ENCODE data around the gene SORCS2. TPM values are rescaled to one million over a fixed set of nuclear protein-coding genes. Genes with fewer than 3 reads are reported as not detected.

The SORCS2 gene
- total and polyA plus RNA-seq, 2 experiments from 2014 or later, result 0.38 to 1.4 TPM

GRCh38 chr4:7393601-7394575 lies 201.6 kb downstream of the SORCS2 start:
- Histone ChIP-seq H2AFZ (no peak overlapping the region), H3K9me3 (ENCODE audit: low read depth) (no peaks in the 10 kb centered on the region), H3K36me3 (ENCODE audit: low read depth) (no peaks in the 10 kb centered on the region), H3K9me2 (ENCODE audit: insufficient read depth) (no peaks in the 10 kb centered on the region), H3K27ac (no peak overlapping the region), H4K20me1 (ENCODE audit: insufficient read depth) (no peaks in the 10 kb centered on the region), H3K4me1 (ENCODE audit: insufficient read depth) (no peaks in the 10 kb centered on the region), H3K27me3 (replicated peaks; ENCODE audit: insufficient read depth) (peaks cover 9% of the 10 kb centered on the region), H3K4me3 (no peak overlapping the region), H3K4me2 (ENCODE audit: unreplicated experiment) (no peak overlapping the region), H3K79me2 (ENCODE audit: insufficient read depth) (no peaks in the 10 kb centered on the region), H3F3A (ENCODE audit: insufficient read depth) (no peaks in the 10 kb centered on the region), H3K9ac (no peak overlapping the region)
- TF ChIP-seq EZH2 (IDR thresholded peaks at IDR 0.05; ENCODE audit: insufficient read depth, poor library complexity, severe bottlenecking) (no peak), EZH2phosphoT487 (IDR thresholded peaks at IDR 0.05; ENCODE audit: insufficient read depth, low read depth) (no peak)
- 68% methylated on average over 23 to 28 of the region's 29 CpGs for WGBS, 2 experiments (ENCODE audit: low coverage in 1 of 2, low lambda C conversion rate in 2 of 2, missing lambda C conversion rate in 2 of 2)
- in situ Hi-C loops (cut with MboI), result no loop called here
- DNase-seq, result no peak

GRCh38 chr4:7394681-7395451 lies 202.5 kb downstream of the SORCS2 start:
- in situ Hi-C loops (cut with MboI), result no loop called here
- H4K20me1 ChIP-seq (ENCODE audit: insufficient read depth), result no peaks in the 10 kb centered on the region

GRCh38 chr4:7395645-7396044 lies 203.3 kb downstream of the SORCS2 start:
- Histone ChIP-seq H3K9me2 (ENCODE audit: insufficient read depth) (no peaks in the 10 kb centered on the region), H4K20me1 (ENCODE audit: insufficient read depth) (no peaks in the 10 kb centered on the region), H3K27me3 (replicated peaks; ENCODE audit: insufficient read depth) (peaks cover 13% of the 10 kb centered on the region), H3F3A (ENCODE audit: insufficient read depth) (no peaks in the 10 kb centered on the region), H3K4me3 (no peak overlapping the region), H3K4me2 (ENCODE audit: unreplicated experiment) (no peak overlapping the region), H3K27ac (no peak overlapping the region), H3K9ac (no peak overlapping the region), H3K36me3 (ENCODE audit: low read depth) (no peaks in the 10 kb centered on the region), H3K79me2 (ENCODE audit: insufficient read depth) (no peaks in the 10 kb centered on the region), H3K9me3 (ENCODE audit: low read depth) (no peaks in the 10 kb centered on the region), H2AFZ (no peak overlapping the region), H3K4me1 (ENCODE audit: insufficient read depth) (no peaks in the 10 kb centered on the region)
- in situ Hi-C loops (cut with MboI), result no loop called here
- no peak for DNase-seq
- TF ChIP-seq EZH2phosphoT487 (IDR thresholded peaks at IDR 0.05; ENCODE audit: insufficient read depth, low read depth) (no peak), EZH2 (IDR thresholded peaks at IDR 0.05; ENCODE audit: insufficient read depth, poor library complexity, severe bottlenecking) (no peak)
- WGBS, 2 experiments (ENCODE audit: low coverage in 1 of 2, low lambda C conversion rate in 2 of 2, missing lambda C conversion rate in 2 of 2), result 69 to 71% methylated on average over 8 of the region's 8 CpGs

More at GRCh38 chr4:7394681-7395451, 202.5 kb downstream of the SORCS2 start:
- H3F3A ChIP-seq (ENCODE audit: insufficient read depth), result no peaks in the 10 kb centered on the region
- no peak for DNase-seq
- H3K9me2 ChIP-seq (ENCODE audit: insufficient read depth), result no peaks in the 10 kb centered on the region
- H3K36me3 ChIP-seq (ENCODE audit: low read depth), result no peaks in the 10 kb centered on the region
- H3K4me1 ChIP-seq (ENCODE audit: insufficient read depth), result no peaks in the 10 kb centered on the region
- no peaks in the 10 kb centered on the region for H3K9me3 ChIP-seq (ENCODE audit: low read depth)
- no peak overlapping the region for H3K27ac ChIP-seq
- H2AFZ ChIP-seq, result no peak overlapping the region
- H3K9ac ChIP-seq, result no peak overlapping the region
- H3K79me2 ChIP-seq (ENCODE audit: insufficient read depth), result no peaks in the 10 kb centered on the region
- 67 to 70% methylated on average over 21 of the region's 21 CpGs for WGBS, 2 experiments (ENCODE audit: low coverage in 1 of 2, low lambda C conversion rate in 2 of 2, missing lambda C conversion rate in 2 of 2)
- H3K27me3 ChIP-seq (replicated peaks; ENCODE audit: insufficient read depth), result peaks cover 13% of the 10 kb centered on the region
- no peak for TF ChIP-seq EZH2 (IDR thresholded peaks at IDR 0.05; ENCODE audit: insufficient read depth, poor library complexity, severe bottlenecking)
- TF ChIP-seq EZH2phosphoT487 (IDR thresholded peaks at IDR 0.05; ENCODE audit: insufficient read depth, low read depth), result no peak
- H3K4me2 ChIP-seq (ENCODE audit: unreplicated experiment), result no peak overlapping the region
- no peak overlapping the region for H3K4me3 ChIP-seq

- Histone ChIP-seq H3K4me3 (no peak overlapping the region), H3K27ac (no peak overlapping the region), H3K79me2 (ENCODE audit: insufficient read depth) (no peaks in the 10 kb centered on the region), H3F3A (ENCODE audit: insufficient read depth) (no peaks in the 10 kb centered on the region), H3K9me2 (ENCODE audit: insufficient read depth) (no peaks in the 10 kb centered on the region), H3K4me2 (ENCODE audit: unreplicated experiment) (no peak overlapping the region), H3K36me3 (ENCODE audit: low read depth) (no peaks in the 10 kb centered on the region), H3K9ac (no peak overlapping the region), H2AFZ (no peak overlapping the region), H3K27me3 (replicated peaks; ENCODE audit: insufficient read depth) (peaks cover 13% of the 10 kb centered on the region; the same call in 1 of the 2 replicates), H3K9me3 (ENCODE audit: low read depth) (no peaks in the 10 kb centered on the region), H3K4me1 (ENCODE audit: insufficient read depth) (no peaks in the 10 kb centered on the region), H4K20me1 (ENCODE audit: insufficient read depth) (no peaks in the 10 kb centered on the region)
- in situ Hi-C loops (cut with MboI), result no loop called here
- 70 to 71% methylated on average over 14 of the region's 14 CpGs for WGBS, 2 experiments (ENCODE audit: low coverage in 1 of 2, low lambda C conversion rate in 2 of 2, missing lambda C conversion rate in 2 of 2)
- DNase-seq, result no peak
- TF ChIP-seq EZH2phosphoT487 (IDR thresholded peaks at IDR 0.05; ENCODE audit: insufficient read depth, low read depth) (no peak), EZH2 (IDR thresholded peaks at IDR 0.05; ENCODE audit: insufficient read depth, poor library complexity, severe bottlenecking) (no peak)
These were observed 204.0 kb downstream of the SORCS2 start for GRCh38 chr4:7396186-7396910.

Measured in GM23248 (cell line).